Muscle of back (tissue), 11 donors: ENCODE measurements around the gene UTP11. TPM values are rescaled to one million over a fixed set of nuclear protein-coding genes. Genes with fewer than 3 reads are reported as not detected.
"Not testable (repeated sequence)": the region's sequence is repeated elsewhere in the genome, so short reads cannot be mapped to it uniquely, and the experiment has no call there.

Experiments used
- DNase-seq, 3 donors: peaks; one replicate each; pipeline versions ENCODE4 v3.0.0 to v3.0.0-alpha.2; 2013
- polyA plus RNA-seq, 10 donors: library from polyadenylated mRNA; unstranded; fragments of 120-200 nt; gene quantifications; one replicate each; pipeline ENCODE4 v1.2.1, GENCODE V29; 2013; ENCODE audit not compliant: insufficient read length in 10 of 10

UTP11 gene
- polyA plus RNA-seq, 10 donors = 77.5 to 122 (median 101) TPM

GRCh38 chr1:38026592-38027200 lies 14.2 kb downstream of the UTP11 start:
- peak in 1 of 3 donors; percentile 67 for DNase-seq

- DNase-seq = no peak
Measured at GRCh38 chr1:38027201-38028104, 14.9 kb downstream of the UTP11 start.

- DNase-seq = no peak
Measured at GRCh38 chr1:38028105-38028591, 15.6 kb downstream of the UTP11 start.

- no peak for DNase-seq
Measured at GRCh38 chr1:38028671-38029070, 16.1 kb downstream of the UTP11 start.

- DNase-seq = peak in 1 of 3 donors; percentile 47
Measured at GRCh38 chr1:38029081-38029681, 16.6 kb downstream of the UTP11 start.

GRCh38 chr1:38029685-38030511 lies 17.4 kb downstream of the UTP11 start:
- DNase-seq = peak in 2 of 3 donors; percentile 65 to 79

GRCh38 chr1:38030596-38031512 lies 18.3 kb downstream of the UTP11 start:
- no peak for DNase-seq

- no peak for DNase-seq
Measured at GRCh38 chr1:38031513-38031866, 19.0 kb downstream of the UTP11 start.

GRCh38 chr1:38032992-38033391 lies 20.5 kb downstream of the UTP11 start:
- not testable (repeated sequence) for DNase-seq

GRCh38 chr1:38034871-38035270 lies 22.3 kb downstream of the UTP11 start:
- no peak for DNase-seq

GRCh38 chr1:38037221-38037939 lies 24.8 kb downstream of the UTP11 start:
- DNase-seq = no peak

GRCh38 chr1:38038861-38039260 lies 26.3 kb downstream of the UTP11 start:
- DNase-seq = peak in 1 of 3 donors; percentile 38

GRCh38 chr1:38039331-38040088 lies 27.0 kb downstream of the UTP11 start:
- no peak for DNase-seq

GRCh38 chr1:38041936-38042834 lies 29.7 kb downstream of the UTP11 start:
- DNase-seq = no peak

- DNase-seq = no peak
Measured at GRCh38 chr1:38043036-38043747, 30.7 kb downstream of the UTP11 start.

GRCh38 chr1:38044221-38045215 lies 32.0 kb downstream of the UTP11 start:
- DNase-seq = peak in 1 of 3 donors; percentile 69
